K562 (cell line): ENCODE data around the gene CCDC15. TPM values are rescaled to one million over a fixed set of nuclear protein-coding genes. Genes with fewer than 3 reads are reported as not detected.

Experiments used
- ASH1L ChIP-seq: fragments of 450-650 bp; IDR thresholded peaks from 2 replicates; pipeline ENCODE4 v1.6.1; 2018; ENCODE audit warnings: borderline replicate concordance, mild to moderate bottlenecking, low read depth; ENCODE audit not compliant: partially characterized antibody
- CHCHD3 ChIP-seq: fragments of 250-450 bp; sonication (Bioruptor Pico); IDR thresholded peaks from 2 replicates; pipeline ENCODE4 v2.1.2; 2022; ENCODE audit warnings: mild to moderate bottlenecking
- CHD7 ChIP-seq: fragments of 200-600 bp; sonication (generic); IDR thresholded peaks from one replicate; pipeline ENCODE4 v1.6.1; 2012; ENCODE audit warnings: mild to moderate bottlenecking, low read depth, low read length, inconsistent platforms
- ELK1 ChIP-seq: sonication (generic); formaldehyde crosslinking; IDR thresholded peaks from 2 replicates; pipeline ENCODE4 v1.8.1; 2022; ENCODE audit warnings: missing genetic modification reagents
- HMBOX1 ChIP-seq: sonication (generic); IDR thresholded peaks from 2 replicates; pipeline ENCODE4 v1.6.1; 2016
- NR1H2 ChIP-seq: sonication (generic); formaldehyde crosslinking; IDR thresholded peaks from 2 replicates; pipeline ENCODE4 v1.4.0; 2020; ENCODE audit warnings: mild to moderate bottlenecking, missing genetic modification reagents
- PTTG1 ChIP-seq: fragments of 450-650 bp; IDR thresholded peaks from 2 replicates; pipeline ENCODE4 v1.6.1; 2016; ENCODE audit warnings: low read depth, mild to moderate bottlenecking, missing genetic modification characterization, missing compliant biosample characterization
- RFX5 ChIP-seq: IDR thresholded peaks from 2 replicates; pipeline ENCODE4 v1.6.1; 2011; ENCODE audit warnings: low read depth, mild to moderate bottlenecking, improper control_type of control experiment, low read length
- SP2 ChIP-seq: IDR thresholded peaks from 2 replicates; pipeline ENCODE4 v1.6.1; 2011; ENCODE audit warnings: mild to moderate bottlenecking, low read depth, low read length, moderate library complexity; ENCODE audit not compliant: poor library complexity, severe bottlenecking; ENCODE audit errors: extremely low read depth
- ZKSCAN1 ChIP-seq: fragments of 150-350 bp; IDR thresholded peaks from 2 replicates; pipeline ENCODE4 v1.6.1; 2016; ENCODE audit warnings: low read depth, low read length
- ZKSCAN3 ChIP-seq: fragments of 250-450 bp; sonication (Bioruptor Pico); IDR thresholded peaks from 2 replicates; pipeline ENCODE4 v1.4.0; 2020
- polyA plus RNA-seq, 8 experiments: library from polyadenylated mRNA; depleted of rRNA in 4 of 8; stranded (reverse) in 5 of 8; unstranded in 3 of 8; fragments of >200 nt; fragmentation: Nextera tagmentation in 2 of 8; fragmentation: Illumina TruSeq in 1 of 8; extraction: Ambion mirVana in 2 of 8; extraction: Trizol in 1 of 8; gene quantifications; 2 replicates each; pipeline versions ENCODE4 v1.2.1 to v1.2.3, GENCODE V29; 2011 to 2014; ENCODE audit warnings: inconsistent platforms in 1 of 8, missing spikeins in 1 of 8
- total RNA-seq, 7 experiments: library from RNA; depleted of rRNA in 6 of 7; stranded (reverse); fragments of >200 nt in 6 of 7; fragmentation: Illumina TruSeq in 2 of 7; extraction: Trizol in 2 of 7; gene quantifications; 2 replicates each; pipeline versions ENCODE4 v1.2.1 to v1.2.3, GENCODE V29; 2011 to 2021; ENCODE audit warnings: low replicate concordance in 1 of 7

CCDC15 gene
- total and polyA plus RNA-seq, 9 of the 15 experiments (the other 6 are each of a cell fraction or from before 2014, with no cell fraction given) = 1.9 to 9.2 (median 3.9) TPM

- TF ChIP-seq PTTG1 (tag) = no peak
- TF ChIP-seq SP2 = no peak
- TF ChIP-seq CHCHD3 (CRISPR knock-in tag) = no peak
- TF ChIP-seq NR1H2 (CRISPR knock-in tag) = no peak
- TF ChIP-seq HMBOX1 = peak; percentile 43; the same call in 1 of the 2 replicates
- TF ChIP-seq ZKSCAN3 (CRISPR knock-in tag) = no peak
- no peak for TF ChIP-seq CHD7
- TF ChIP-seq RFX5 = no peak
- TF ChIP-seq ASH1L = no peak
- no peak for TF ChIP-seq ZKSCAN1
- TF ChIP-seq ELK1 (CRISPR knock-in tag) = no peak
Measured at GRCh38 chr11:125074511-125075241, 120.7 kb downstream of the CCDC15 start (continued).
